ENCODE data around the gene DBN1.

DNA sequence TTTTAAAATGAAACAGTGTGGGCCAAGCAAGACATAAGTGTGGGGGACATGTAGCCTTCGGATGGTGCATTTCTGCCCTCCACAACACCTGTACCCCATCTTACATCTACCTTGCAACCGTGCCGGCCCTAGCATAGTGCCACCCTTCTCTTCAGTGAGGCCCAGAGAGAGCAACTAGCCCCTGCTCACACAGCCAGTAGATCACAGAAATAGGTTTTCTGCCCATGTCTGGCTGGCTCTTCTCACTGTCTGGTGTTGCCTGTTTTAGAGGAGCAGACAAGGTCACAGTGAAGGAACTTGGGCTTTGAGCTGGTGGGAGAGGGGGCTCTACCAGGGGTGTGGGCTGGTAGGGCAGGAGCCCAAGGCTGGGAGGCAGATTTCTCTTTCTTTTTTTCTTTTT, 12.8 kb upstream of the DBN1 start:
- TF ChIP-seq, protein P1, sequence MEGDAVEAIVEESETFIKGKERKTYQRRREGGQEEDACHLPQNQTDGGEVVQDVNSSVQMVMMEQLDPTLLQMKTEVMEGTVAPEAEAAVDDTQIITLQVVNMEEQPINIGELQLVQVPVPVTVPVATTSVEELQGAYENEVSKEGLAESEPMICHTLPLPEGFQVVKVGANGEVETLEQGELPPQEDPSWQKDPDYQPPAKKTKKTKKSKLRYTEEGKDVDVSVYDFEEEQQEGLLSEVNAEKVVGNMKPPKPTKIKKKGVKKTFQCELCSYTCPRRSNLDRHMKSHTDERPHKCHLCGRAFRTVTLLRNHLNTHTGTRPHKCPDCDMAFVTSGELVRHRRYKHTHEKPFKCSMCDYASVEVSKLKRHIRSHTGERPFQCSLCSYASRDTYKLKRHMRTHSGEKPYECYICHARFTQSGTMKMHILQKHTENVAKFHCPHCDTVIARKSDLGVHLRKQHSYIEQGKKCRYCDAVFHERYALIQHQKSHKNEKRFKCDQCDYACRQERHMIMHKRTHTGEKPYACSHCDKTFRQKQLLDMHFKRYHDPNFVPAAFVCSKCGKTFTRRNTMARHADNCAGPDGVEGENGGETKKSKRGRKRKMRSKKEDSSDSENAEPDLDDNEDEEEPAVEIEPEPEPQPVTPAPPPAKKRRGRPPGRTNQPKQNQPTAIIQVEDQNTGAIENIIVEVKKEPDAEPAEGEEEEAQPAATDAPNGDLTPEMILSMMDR (IDR thresholded peaks at IDR 0.05) = no peak
- no peak for TF ChIP-seq EZH2phosphoT487 (IDR thresholded peaks at IDR 0.05)
